Measurements from ENCODE around the gene MRPS23.

MRPS23 gene

GRCh38 chr17:57838857-57839570, 10.8 kb downstream of the MRPS23 start:
- DNase-seq (ENCODE audit: low read depth in 1 of 2, low spot score in 1 of 2), result no peak

DNA sequence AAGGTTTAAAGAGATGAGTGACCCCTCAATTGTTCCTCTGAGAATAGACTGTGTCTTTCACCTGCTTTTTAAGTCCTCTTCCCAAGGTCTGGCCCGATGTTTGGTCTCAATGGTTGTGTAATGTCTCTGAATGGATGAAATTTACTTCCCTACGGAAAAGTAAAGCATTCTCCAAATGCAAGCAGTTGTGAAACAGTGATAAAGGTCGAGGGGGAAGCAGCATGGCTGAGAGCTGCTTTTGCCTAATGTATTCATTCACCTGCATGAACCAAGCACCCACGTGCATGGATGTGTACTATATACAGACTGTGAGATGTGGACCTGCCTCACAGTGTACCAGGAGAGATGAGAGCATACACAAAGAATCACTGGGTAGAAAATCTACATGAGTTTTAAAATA, 11.4 kb downstream of the MRPS23 start:
- DNase-seq (ENCODE audit: low read depth in 1 of 2, low spot score in 1 of 2), result no peak

GRCh38 chr17:57835333-57835900, 14.4 kb downstream of the MRPS23 start:
- DNase-seq (ENCODE audit: low read depth in 1 of 2, low spot score in 1 of 2), result no peak

DNA sequence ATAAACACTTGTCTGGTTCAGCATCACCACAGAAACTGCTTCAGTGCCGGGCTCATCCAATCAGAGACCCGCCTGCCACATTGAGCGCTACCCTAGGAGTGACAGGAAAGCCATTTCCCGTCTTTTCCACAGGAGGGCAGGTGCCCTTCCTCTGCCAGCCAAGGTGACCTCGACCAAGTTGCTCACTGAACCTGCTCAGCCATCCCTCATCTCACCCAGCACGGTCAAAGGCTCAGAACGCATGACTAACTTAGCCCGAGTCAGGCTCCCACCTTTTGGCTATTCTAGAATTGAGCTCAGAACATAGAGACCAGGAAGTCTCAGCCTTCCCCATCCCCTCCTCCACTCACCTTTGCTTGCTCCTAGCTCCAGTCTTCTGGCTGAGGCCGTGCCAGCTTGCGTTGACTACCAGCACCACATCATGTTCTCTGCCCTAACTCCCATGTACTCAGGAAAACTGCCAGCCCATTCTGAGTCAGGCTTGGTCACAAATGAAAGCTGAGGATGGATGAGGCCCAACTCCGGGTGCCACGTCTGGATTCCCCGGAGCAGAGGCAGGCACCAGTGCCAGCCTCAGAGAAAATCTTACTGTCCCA, 15.6 kb downstream of the MRPS23 start:
- DNase-seq (ENCODE audit: low read depth in 1 of 2, low spot score in 1 of 2), result no peak

DNA sequence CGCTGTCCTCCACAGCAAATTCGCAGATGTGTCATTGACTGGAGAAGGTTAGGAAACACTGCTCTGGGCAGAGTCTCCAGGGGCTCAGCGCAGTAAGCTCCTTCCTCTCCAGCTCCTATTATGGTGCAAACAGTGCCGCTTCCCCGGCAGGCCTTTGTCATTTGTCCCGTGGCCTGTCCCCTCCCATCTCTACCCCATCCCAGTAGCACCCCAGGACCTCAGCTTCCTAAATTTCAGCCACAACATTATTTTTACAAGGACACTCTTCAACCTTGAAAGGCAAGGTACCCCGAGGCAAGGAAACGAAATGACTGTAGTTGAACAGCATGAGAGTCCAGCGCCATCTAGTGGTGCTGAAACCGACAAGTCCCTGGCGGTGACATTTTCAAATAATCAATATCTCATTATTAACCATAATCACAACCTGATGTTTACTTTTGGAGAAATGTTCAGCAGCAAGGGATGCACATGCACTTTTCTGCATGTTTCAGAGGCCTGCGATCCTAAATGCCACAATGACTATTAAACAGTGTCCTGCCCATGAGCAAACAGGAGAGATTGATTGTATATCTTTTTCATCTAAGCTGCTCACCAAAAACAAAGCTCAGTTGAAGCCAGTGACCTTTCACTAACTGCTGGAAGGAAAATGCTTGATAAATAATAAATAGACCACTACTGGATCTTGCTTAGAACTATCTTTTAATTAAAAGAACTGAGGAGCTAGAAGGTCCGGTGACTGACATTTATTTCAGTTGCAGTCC, 16.5 kb downstream of the MRPS23 start:
- DNase-seq (ENCODE audit: low read depth in 1 of 2, low spot score in 1 of 2), result peak; percentile 30 to 58

DNA sequence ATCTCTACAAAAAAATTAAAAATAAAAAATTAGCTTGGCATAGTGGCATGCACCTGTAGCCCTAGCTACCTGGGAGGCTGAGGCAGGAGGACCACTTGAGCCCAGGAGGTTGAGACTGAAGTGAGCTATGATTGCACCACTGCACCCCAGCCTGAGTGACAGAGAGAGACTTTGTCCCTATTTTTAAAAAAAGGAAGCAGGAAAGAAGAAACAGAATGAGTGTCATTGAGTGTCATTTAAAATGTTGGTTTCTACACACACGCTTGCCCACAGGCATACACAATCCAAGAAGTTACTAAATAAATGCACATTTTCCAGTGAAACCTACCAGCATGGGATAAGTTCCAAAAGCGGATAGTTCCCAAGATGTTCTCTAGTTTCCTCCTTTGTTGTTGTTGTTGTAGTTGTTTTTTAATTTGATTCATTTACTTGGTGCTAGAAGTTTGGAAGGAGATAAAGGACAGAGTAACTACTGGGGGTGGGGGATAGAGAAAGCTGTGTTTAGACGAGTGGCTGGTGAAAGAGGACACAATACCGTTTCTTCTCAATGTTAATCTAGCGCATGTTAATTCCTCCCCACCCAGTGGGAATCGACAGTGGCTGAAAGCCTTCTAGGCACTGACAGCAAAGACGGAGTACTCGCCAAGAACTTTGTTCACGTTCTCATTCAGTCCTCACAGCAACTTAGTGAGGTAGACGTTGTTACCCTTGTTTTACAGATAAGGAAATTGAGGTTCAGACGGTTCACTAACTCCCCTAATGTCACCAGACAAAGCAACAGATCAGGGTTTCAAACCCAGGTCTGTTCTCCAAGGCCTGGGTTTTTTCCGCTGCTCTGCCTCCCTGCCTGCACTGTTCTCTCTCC, 17.3 kb downstream of the MRPS23 start:
- DNase-seq (ENCODE audit: low read depth in 1 of 2, low spot score in 1 of 2), result no peak

DNA sequence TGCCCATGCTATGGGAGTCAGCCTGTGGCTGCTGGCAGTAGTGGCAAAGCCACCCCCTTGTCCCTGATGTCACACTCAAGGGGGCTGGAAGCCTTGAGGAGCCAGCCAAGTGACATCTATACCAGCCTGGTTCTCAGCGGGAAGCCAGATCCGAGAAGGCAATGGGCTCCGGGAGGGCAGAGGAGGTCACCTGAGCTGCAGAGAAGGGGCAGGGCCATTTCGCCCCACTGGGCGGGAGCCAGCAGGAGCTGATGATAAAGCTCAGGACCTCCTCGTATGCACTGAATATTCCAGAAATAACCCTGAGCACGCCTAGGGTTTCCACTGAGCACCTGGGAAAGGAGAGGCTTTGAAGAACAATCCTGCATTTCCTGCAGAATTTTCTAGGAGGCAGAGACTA, 19.0 kb downstream of the MRPS23 start:
- DNase-seq (ENCODE audit: low read depth in 1 of 2, low spot score in 1 of 2), result no peak

DNA sequence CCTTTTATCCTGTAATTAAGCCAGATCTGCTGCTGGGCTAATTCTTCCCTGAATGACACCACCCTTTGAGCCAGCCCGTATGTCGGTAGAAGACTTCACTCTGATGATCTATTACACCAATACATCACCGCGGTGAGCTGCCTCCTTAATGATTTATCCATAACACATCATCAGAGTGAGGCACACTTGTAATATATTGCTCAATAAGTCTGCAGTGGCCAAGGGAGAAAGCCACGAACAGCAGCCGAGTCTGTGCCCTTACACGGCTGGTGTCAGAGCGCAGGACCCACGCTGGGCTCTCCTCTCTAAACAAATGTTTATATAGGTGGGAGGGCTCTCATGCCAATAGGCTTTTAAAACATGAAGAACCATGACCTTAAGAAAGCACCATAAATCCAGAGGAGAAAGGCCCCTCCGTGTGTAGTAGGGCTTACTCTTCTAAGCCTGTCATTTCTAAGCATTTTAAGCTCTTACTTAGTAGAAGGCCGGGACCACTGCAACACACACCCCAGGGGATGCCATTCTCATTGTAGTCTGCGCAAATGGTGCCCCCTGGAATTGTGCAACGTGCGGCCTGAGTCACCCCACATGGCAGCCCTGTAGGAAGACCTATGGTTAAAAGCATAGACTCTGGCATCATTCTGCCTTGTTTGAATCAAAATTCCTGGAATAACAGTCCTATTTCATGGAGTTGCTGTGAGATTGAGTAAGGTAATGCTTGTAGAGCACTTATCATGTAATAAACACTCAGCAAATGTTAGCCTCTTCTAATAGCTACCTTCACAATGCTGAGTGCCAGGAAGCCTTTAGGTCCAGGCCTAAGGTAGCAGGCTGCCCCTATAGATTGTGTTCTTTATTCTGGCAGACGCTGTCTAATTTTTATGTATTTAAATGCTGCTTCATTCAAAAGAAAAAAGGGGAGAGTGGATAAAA, 26.1 kb downstream of the MRPS23 start:
- DNase-seq (ENCODE audit: low read depth in 1 of 2, low spot score in 1 of 2), result no peak

GRCh38 chr17:57819867-57820266, 30.0 kb downstream of the MRPS23 start:
- no peak for DNase-seq (ENCODE audit: low read depth in 1 of 2, low spot score in 1 of 2)

GRCh38 chr17:57819285-57819684, 30.6 kb downstream of the MRPS23 start:
- no peak for DNase-seq (ENCODE audit: low read depth in 1 of 2, low spot score in 1 of 2)

- no peak for DNase-seq (ENCODE audit: low read depth in 1 of 2, low spot score in 1 of 2)
Observed at GRCh38 chr17:57818066-57818465, 31.8 kb downstream of the MRPS23 start.

GRCh38 chr17:57817299-57817698, 32.5 kb downstream of the MRPS23 start:
- no peak for DNase-seq (ENCODE audit: low read depth in 1 of 2, low spot score in 1 of 2)

GRCh38 chr17:57814421-57814820, 35.4 kb downstream of the MRPS23 start:
- no peak for DNase-seq (ENCODE audit: low read depth in 1 of 2, low spot score in 1 of 2)

DNA sequence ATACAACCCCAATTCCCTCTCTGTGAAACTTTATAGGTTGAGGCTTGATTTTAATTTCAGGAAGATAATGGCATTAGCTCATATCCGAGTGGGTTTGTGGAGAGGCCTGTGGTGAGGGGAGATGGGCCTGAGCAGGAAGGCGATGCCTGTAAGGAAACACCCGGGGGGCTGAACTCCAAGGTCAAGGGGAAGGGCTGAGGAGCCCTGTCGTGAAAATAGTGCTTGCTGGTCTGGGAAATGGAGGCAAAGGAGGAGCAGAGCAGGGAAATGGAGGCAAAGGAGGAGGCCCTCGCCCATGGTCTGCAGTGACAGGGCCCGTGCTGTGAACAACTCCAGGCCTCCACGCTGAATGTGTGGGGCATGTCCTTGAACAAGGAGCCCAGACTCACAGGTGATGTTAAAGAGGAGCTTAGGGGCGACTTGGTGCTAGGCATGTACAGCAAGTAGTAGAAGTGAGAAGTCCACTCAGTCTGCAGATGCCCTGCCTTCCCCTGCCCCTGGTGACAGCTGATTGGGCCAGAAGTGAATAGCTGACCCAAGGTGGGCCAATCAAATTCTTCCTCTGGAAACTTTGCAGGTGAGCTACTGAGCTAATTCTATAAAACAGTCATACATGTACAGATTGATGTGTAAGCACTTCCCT, 38.1 kb downstream of the MRPS23 start:
- no peak for DNase-seq (ENCODE audit: low read depth in 1 of 2, low spot score in 1 of 2)

GRCh38 chr17:57810721-57811637, 38.9 kb downstream of the MRPS23 start:
- no peak for DNase-seq (ENCODE audit: low read depth in 1 of 2, low spot score in 1 of 2)

- DNase-seq (ENCODE audit: low read depth in 1 of 2, low spot score in 1 of 2), result no peak
Observed at GRCh38 chr17:57809879-57810278, 40.0 kb downstream of the MRPS23 start.

- DNase-seq (ENCODE audit: low read depth in 1 of 2, low spot score in 1 of 2), result no peak
Observed at GRCh38 chr17:57808882-57809281, 41.0 kb downstream of the MRPS23 start.

- DNase-seq (ENCODE audit: low read depth in 1 of 2, low spot score in 1 of 2), result no peak
Observed at GRCh38 chr17:57806167-57806830, 43.5 kb downstream of the MRPS23 start.
